Ovary (tissue), 3 donors: ENCODE data around the gene GRIN1.

ENCODE experiments used
- CTCF ChIP-seq, 3 donors: fragments of 450-650 bp in 2 of 3; fragments of 200-600 bp in 1 of 3; IDR thresholded peaks; one replicate each; pipeline versions ENCODE4 v1.5.1 to v1.8.0; 2016 to 2022; ENCODE audit warnings: antibody characterized with exemption in 3 of 3, mild to moderate bottlenecking in 1 of 3
- POLR2A ChIP-seq: fragments of 450-650 bp; IDR thresholded peaks from one replicate; pipeline ENCODE4 v1.6.1; 2017; ENCODE audit warnings: antibody characterized with exemption, mild to moderate bottlenecking, moderate library complexity
- donor health status: DM: no; HTN: no; CAD: no.

GRCh38 chr9:137139468-137140150, 655 bp downstream of the GRIN1 start:
- TF ChIP-seq CTCF (IDR thresholded peaks at IDR 0.05) (no peak), POLR2A (no peak)
